K562 (cell line): Measurements from ENCODE around the gene SSH3. TPM values are rescaled to one million over a fixed set of nuclear protein-coding genes. Genes with fewer than 3 reads are reported as not detected.
A peak's percentile ranks its signal among the peaks of the same experiment; 100 is the strongest.

ENCODE experiments used
- CBX1 ChIP-seq: sonication (generic); IDR thresholded peaks from 2 replicates; pipeline ENCODE4 v1.6.1; 2016; ENCODE audit warnings: antibody characterized with exemption, low read depth, mild to moderate bottlenecking
- ESRRB ChIP-seq: fragments of 250-450 bp; sonication (Bioruptor Pico); IDR thresholded peaks from 2 replicates; pipeline ENCODE4 v1.5.0; 2020; ENCODE audit warnings: mild to moderate bottlenecking, moderate library complexity, borderline replicate concordance
- KLF1 ChIP-seq: fragments of 450-650 bp; IDR thresholded peaks from 2 replicates; pipeline ENCODE4 v1.6.1; 2016; ENCODE audit warnings: missing genetic modification characterization, missing compliant biosample characterization
- NUFIP1 ChIP-seq: fragments of 450-650 bp; IDR thresholded peaks from 2 replicates; pipeline ENCODE4 v1.6.1; 2018; ENCODE audit not compliant: partially characterized antibody
- PHF21A ChIP-seq: fragments of 450-650 bp; IDR thresholded peaks from 2 replicates; pipeline ENCODE4 v1.6.1; 2017; ENCODE audit warnings: low read depth, borderline replicate concordance
- ZNF263 ChIP-seq: sonication (generic); formaldehyde crosslinking; IDR thresholded peaks from 2 replicates; pipeline ENCODE4 v1.8.0; 2022; ENCODE audit warnings: mild to moderate bottlenecking, missing genetic modification reagents, borderline replicate concordance
- ZNF436 ChIP-seq: fragments of 250-450, 450-650 bp; sonication (Bioruptor Pico); formaldehyde crosslinking; IDR thresholded peaks from 2 replicates; pipeline ENCODE4 v1.7.0; 2020; ENCODE audit warnings: mild to moderate bottlenecking
- polyA plus RNA-seq, 8 experiments: library from polyadenylated mRNA; depleted of rRNA in 4 of 8; stranded (reverse) in 5 of 8; unstranded in 3 of 8; fragments of >200 nt; fragmentation: Nextera tagmentation in 2 of 8; fragmentation: Illumina TruSeq in 1 of 8; extraction: Ambion mirVana in 2 of 8; extraction: Trizol in 1 of 8; gene quantifications; 2 replicates each; pipeline versions ENCODE4 v1.2.1 to v1.2.3, GENCODE V29; 2011 to 2014; ENCODE audit warnings: inconsistent platforms in 1 of 8, missing spikeins in 1 of 8
- total RNA-seq, 7 experiments: library from RNA; depleted of rRNA in 6 of 7; stranded (reverse); fragments of >200 nt in 6 of 7; fragmentation: Illumina TruSeq in 2 of 7; extraction: Trizol in 2 of 7; gene quantifications; 2 replicates each; pipeline versions ENCODE4 v1.2.1 to v1.2.3, GENCODE V29; 2011 to 2021; ENCODE audit warnings: low replicate concordance in 1 of 7
- TF ChIP-seq, protein P1 (sequence below): fragments of 250-450 bp; sonication (Bioruptor Pico); IDR thresholded peaks from 2 replicates; pipeline ENCODE4 v1.4.0; 2020; ENCODE audit warnings: mild to moderate bottlenecking, moderate library complexity
- TF ChIP-seq, protein P2 (sequence below): sonication (generic); formaldehyde crosslinking; IDR thresholded peaks from 2 replicates; pipeline ENCODE4 v1.8.0; 2022; ENCODE audit warnings: mild to moderate bottlenecking, missing genetic modification reagents, borderline replicate concordance
- TF ChIP-seq, protein P3 (sequence below): fragments of 450-650 bp; IDR thresholded peaks from 2 replicates; pipeline ENCODE4 v1.7.0; 2016; ENCODE audit warnings: borderline replicate concordance
- TF ChIP-seq, protein P4 (sequence below): fragments of 450-650 bp; IDR thresholded peaks from 2 replicates; pipeline ENCODE4 v1.6.1; 2017; ENCODE audit warnings: antibody characterized with exemption, mild to moderate bottlenecking
- TF ChIP-seq, protein P5 (sequence below): fragments of 450-650 bp; formaldehyde crosslinking; IDR thresholded peaks from 2 replicates; pipeline ENCODE4 v1.4.0; 2020; ENCODE audit warnings: mild to moderate bottlenecking, moderate library complexity

The SSH3 gene
- total and polyA plus RNA-seq, 9 of the 15 experiments (the other 6 are each of a cell fraction or from before 2014, with no cell fraction given) = 0.07 to 1.0 (median 0.24) TPM; not detected in 3

DNA sequence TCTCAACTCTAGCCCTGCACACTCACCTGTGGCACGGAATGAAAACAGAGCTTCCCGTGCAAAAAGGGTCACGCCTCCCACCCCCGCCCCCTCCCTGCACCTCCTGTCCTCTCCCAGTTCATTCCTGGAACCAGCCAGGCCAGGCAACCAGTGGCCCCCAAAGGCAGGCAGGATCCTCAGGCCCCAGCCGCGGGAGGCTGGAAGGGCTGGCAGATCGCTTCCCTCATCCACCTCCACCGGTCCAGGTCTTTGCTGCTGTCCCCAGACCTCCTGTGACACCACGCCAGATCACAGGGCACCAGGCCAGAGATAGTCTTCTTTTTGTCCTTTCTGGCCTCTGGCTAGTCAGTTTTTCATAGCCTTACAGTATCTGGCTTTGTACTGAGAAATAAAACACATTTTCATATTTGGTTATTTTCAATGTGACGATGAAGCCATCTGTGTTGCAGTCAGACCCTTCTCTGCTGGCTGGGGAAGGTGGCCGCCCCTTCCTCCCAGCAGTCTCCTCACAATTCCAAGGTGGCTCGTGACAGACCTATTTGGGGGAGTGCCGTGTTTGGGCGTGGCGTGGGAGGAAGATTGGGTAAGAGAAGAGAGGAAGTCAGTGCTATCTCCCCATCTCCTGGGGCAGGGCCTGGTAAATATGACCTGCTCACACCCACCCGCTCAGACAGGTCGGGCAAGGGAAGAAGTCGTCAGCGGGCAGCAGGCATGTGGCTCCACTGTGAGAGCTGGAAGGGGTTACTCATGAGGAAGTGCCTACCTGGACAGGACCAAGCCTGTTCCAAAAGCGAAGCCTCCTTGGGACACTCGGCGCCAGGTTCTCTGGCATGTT is 9.1 kb downstream of the SSH3 start (continued):
- TF ChIP-seq PHF21A (no peak), ZNF436 (CRISPR knock-in tag) (no peak), CBX1 (no peak), KLF1 (tag) (peak; percentile 70; the same call in 1 of the 2 replicates), ZNF263 (no peak), ESRRB (no peak), NUFIP1 (no peak)
- TF ChIP-seq, protein P1, sequence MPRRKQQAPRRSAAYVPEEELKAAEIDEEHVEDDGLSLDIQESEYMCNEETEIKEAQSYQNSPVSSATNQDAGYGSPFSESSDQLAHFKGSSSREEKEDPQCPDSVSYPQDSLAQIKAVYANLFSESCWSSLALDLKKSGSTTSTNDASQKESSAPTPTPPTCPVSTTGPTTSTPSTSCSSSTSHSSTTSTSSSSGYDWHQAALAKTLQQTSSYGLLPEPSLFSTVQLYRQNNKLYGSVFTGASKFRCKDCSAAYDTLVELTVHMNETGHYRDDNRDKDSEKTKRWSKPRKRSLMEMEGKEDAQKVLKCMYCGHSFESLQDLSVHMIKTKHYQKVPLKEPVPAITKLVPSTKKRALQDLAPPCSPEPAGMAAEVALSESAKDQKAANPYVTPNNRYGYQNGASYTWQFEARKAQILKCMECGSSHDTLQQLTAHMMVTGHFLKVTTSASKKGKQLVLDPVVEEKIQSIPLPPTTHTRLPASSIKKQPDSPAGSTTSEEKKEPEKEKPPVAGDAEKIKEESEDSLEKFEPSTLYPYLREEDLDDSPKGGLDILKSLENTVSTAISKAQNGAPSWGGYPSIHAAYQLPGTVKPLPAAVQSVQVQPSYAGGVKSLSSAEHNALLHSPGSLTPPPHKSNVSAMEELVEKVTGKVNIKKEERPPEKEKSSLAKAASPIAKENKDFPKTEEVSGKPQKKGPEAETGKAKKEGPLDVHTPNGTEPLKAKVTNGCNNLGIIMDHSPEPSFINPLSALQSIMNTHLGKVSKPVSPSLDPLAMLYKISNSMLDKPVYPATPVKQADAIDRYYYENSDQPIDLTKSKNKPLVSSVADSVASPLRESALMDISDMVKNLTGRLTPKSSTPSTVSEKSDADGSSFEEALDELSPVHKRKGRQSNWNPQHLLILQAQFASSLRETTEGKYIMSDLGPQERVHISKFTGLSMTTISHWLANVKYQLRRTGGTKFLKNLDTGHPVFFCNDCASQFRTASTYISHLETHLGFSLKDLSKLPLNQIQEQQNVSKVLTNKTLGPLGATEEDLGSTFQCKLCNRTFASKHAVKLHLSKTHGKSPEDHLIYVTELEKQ = no peak
- TF ChIP-seq, protein P2, sequence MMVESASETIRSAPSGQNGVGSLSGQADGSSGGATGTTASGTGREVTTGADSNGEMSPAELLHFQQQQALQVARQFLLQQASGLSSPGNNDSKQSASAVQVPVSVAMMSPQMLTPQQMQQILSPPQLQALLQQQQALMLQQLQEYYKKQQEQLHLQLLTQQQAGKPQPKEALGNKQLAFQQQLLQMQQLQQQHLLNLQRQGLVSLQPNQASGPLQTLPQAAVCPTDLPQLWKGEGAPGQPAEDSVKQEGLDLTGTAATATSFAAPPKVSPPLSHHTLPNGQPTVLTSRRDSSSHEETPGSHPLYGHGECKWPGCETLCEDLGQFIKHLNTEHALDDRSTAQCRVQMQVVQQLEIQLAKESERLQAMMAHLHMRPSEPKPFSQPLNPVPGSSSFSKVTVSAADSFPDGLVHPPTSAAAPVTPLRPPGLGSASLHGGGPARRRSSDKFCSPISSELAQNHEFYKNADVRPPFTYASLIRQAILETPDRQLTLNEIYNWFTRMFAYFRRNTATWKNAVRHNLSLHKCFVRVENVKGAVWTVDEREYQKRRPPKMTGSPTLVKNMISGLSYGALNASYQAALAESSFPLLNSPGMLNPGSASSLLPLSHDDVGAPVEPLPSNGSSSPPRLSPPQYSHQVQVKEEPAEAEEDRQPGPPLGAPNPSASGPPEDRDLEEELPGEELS (CRISPR knock-in tag) = no peak
- TF ChIP-seq, protein P3, sequence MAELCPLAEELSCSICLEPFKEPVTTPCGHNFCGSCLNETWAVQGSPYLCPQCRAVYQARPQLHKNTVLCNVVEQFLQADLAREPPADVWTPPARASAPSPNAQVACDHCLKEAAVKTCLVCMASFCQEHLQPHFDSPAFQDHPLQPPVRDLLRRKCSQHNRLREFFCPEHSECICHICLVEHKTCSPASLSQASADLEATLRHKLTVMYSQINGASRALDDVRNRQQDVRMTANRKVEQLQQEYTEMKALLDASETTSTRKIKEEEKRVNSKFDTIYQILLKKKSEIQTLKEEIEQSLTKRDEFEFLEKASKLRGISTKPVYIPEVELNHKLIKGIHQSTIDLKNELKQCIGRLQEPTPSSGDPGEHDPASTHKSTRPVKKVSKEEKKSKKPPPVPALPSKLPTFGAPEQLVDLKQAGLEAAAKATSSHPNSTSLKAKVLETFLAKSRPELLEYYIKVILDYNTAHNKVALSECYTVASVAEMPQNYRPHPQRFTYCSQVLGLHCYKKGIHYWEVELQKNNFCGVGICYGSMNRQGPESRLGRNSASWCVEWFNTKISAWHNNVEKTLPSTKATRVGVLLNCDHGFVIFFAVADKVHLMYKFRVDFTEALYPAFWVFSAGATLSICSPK = no peak
- TF ChIP-seq, protein P4, sequence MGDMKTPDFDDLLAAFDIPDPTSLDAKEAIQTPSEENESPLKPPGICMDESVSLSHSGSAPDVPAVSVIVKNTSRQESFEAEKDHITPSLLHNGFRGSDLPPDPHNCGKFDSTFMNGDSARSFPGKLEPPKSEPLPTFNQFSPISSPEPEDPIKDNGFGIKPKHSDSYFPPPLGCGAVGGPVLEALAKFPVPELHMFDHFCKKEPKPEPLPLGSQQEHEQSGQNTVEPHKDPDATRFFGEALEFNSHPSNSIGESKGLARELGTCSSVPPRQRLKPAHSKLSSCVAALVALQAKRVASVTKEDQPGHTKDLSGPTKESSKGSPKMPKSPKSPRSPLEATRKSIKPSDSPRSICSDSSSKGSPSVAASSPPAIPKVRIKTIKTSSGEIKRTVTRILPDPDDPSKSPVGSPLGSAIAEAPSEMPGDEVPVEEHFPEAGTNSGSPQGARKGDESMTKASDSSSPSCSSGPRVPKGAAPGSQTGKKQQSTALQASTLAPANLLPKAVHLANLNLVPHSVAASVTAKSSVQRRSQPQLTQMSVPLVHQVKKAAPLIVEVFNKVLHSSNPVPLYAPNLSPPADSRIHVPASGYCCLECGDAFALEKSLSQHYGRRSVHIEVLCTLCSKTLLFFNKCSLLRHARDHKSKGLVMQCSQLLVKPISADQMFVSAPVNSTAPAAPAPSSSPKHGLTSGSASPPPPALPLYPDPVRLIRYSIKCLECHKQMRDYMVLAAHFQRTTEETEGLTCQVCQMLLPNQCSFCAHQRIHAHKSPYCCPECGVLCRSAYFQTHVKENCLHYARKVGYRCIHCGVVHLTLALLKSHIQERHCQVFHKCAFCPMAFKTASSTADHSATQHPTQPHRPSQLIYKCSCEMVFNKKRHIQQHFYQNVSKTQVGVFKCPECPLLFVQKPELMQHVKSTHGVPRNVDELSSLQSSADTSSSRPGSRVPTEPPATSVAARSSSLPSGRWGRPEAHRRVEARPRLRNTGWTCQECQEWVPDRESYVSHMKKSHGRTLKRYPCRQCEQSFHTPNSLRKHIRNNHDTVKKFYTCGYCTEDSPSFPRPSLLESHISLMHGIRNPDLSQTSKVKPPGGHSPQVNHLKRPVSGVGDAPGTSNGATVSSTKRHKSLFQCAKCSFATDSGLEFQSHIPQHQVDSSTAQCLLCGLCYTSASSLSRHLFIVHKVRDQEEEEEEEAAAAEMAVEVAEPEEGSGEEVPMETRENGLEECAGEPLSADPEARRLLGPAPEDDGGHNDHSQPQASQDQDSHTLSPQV = peak; percentile 83
- TF ChIP-seq, protein P5, sequence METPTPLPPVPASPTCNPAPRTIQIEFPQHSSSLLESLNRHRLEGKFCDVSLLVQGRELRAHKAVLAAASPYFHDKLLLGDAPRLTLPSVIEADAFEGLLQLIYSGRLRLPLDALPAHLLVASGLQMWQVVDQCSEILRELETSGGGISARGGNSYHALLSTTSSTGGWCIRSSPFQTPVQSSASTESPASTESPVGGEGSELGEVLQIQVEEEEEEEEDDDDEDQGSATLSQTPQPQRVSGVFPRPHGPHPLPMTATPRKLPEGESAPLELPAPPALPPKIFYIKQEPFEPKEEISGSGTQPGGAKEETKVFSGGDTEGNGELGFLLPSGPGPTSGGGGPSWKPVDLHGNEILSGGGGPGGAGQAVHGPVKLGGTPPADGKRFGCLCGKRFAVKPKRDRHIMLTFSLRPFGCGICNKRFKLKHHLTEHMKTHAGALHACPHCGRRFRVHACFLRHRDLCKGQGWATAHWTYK (CRISPR knock-in tag) = peak; percentile 27; the same call in 1 of the 2 replicates
